Stomach (tissue), 9 donors: ENCODE results near the gene VPS33B. TPM values are rescaled to one million over a fixed set of nuclear protein-coding genes. Genes with fewer than 3 reads are reported as not detected.

ENCODE experiments used
- DNase-seq, 2 donors: peaks; one replicate each; pipeline versions ENCODE4 v3.0.0 to v3.0.0-alpha.2; 2013 to 2019
- H3K27ac ChIP-seq, 5 donors: fragments of 200-600 bp in 4 of 5; sonication (generic) in 4 of 5; one replicate each; pipeline ENCODE4 v1.5.1; 2013 to 2019; ENCODE audit warnings: mild to moderate bottlenecking in 1 of 5, moderate library complexity in 1 of 5
- H3K27me3 ChIP-seq, 3 donors: fragments of 200-600 bp; sonication (generic); one replicate each; pipeline ENCODE4 v1.5.1; 2017 to 2019; ENCODE audit warnings: mixed run types in 1 of 3
- H3K36me3 ChIP-seq, 4 donors: fragments of 200-600 bp; sonication (generic); 1 replicate in 3 of 4; 2 replicates in 1 of 4; pipeline ENCODE4 v1.5.1; 2016 to 2019
- H3K4me1 ChIP-seq, 4 donors: fragments of 200-600 bp; sonication (generic); one replicate each; pipeline ENCODE4 v1.5.1; 2016 to 2019
- H3K4me3 ChIP-seq, 4 donors: fragments of 200-600 bp; sonication (generic) in 3 of 4; one replicate each; pipeline ENCODE4 v1.5.1; 2016 to 2019; ENCODE audit warnings: mild to moderate bottlenecking in 1 of 4
- H3K9me3 ChIP-seq, 4 donors: fragments of 200-600 bp; sonication (generic); one replicate each; pipeline ENCODE4 v1.5.1; 2016 to 2019
- CTCF ChIP-seq, 7 experiments: fragments of 450-650 bp in 4 of 7; fragments of 200-600 bp in 3 of 7; sonication (generic) in 3 of 7; IDR thresholded peaks; one replicate each; pipeline ENCODE4 v1.5.1; 2016 to 2019; ENCODE audit warnings: antibody characterized with exemption in 7 of 7, control low read depth in 2 of 7, mild to moderate bottlenecking in 1 of 7
- EP300 ChIP-seq: sonication (generic); formaldehyde crosslinking; IDR thresholded peaks from one replicate; pipeline ENCODE4 v1.6.1; 2017; ENCODE audit warnings: antibody characterized with exemption
- POLR2A ChIP-seq, 4 donors: fragments of 450-650 bp; IDR thresholded peaks; one replicate each; pipeline ENCODE4 v1.6.1; 2016; ENCODE audit warnings: antibody characterized with exemption in 4 of 4, control low read depth in 2 of 4, mild to moderate bottlenecking in 1 of 4, moderate library complexity in 1 of 4
- POLR2AphosphoS5 ChIP-seq, 3 donors: sonication (generic); formaldehyde crosslinking; IDR thresholded peaks; one replicate each; pipeline ENCODE4 v1.6.1; 2016; ENCODE audit warnings: antibody characterized with exemption in 3 of 3
- WGBS, 5 donors: extraction: QIAGEN DNeasy Blood & Tissue Kit in 3 of 5; methylation state at CpG; one replicate each; pipeline versions ENCODE4 v1.1.5 to v1.1.7; 2013 to 2018; 5-methylcytosine and 5-hydroxymethylcytosine counted together
- intact Hi-C: fragments of 100-400 bp; cut with DNase I; formaldehyde crosslinking; loops from one replicate; pipeline ENCODE4 v1.15.1; 2023; ENCODE audit warnings: low total_unique reads
- polyA plus RNA-seq, 3 donors: library from polyadenylated mRNA; stranded (reverse); fragments of 200-250 nt; gene quantifications; one replicate each; pipeline ENCODE4 v1.2.3, GENCODE V29; 2013
- total RNA-seq, 5 donors: library from RNA; depleted of rRNA; stranded (reverse); fragments of >200 nt; gene quantifications; one replicate each; pipeline versions ENCODE4 v1.1.0 to v1.2.3, GENCODE V29; 2014 to 2016
- donor health status: healthy with polysubstance abuse.
- donor health status: Bipolar disorder and iron deficiency.
- donor health status: healthy.

Gene VPS33B
- total and polyA plus RNA-seq, 8 donors, result 1.2 to 23.2 (median 12.6) TPM

- TF ChIP-seq CTCF (IDR thresholded peaks at IDR 0.05) (peak in 5 of 7 experiments; percentile 51 to 72 (median 59)), POLR2A (IDR thresholded peaks at IDR 0.05) (no peak), POLR2AphosphoS5 (IDR thresholded peaks at IDR 0.05) (peak in 1 of 3 donors; percentile 28), EP300 (no peak)
- peaks cover 4 to 78% (median 10%) of the 10 kb centered on the region in 3 donors for H3K27me3 ChIP-seq
- H3K4me1 ChIP-seq, result peaks cover 0 to 3% (median 0%) of the 10 kb centered on the region in 4 donors
- no peaks in the 10 kb centered on the region for H3K36me3 ChIP-seq
- H3K9me3 ChIP-seq, result no peaks in the 10 kb centered on the region
- no peak overlapping the region for H3K27ac ChIP-seq
- no peak overlapping the region for H3K4me3 ChIP-seq
- intact Hi-C loops, result loop anchor here (5.0 kb wide), 1 partner anchor 212 kb away; no protein-coding TSS in a partner anchor
- 18 to 25% (median 23%) methylated on average over 11 of the region's 11 CpGs for WGBS, 5 donors
- peak; percentile 54 to 84 for DNase-seq
These were observed 33.3 kb upstream of the VPS33B start for GRCh38 chr15:91055548-91056331.

- no peak for TF ChIP-seq EP300
- H3K9me3 ChIP-seq, result no peaks in the 10 kb centered on the region
- no peak overlapping the region for H3K27ac ChIP-seq
- H3K36me3 ChIP-seq, result no peaks in the 10 kb centered on the region
- H3K27me3 ChIP-seq, result peaks cover 4 to 76% (median 10%) of the 10 kb centered on the region in 3 donors
- peaks cover 0 to 7% (median 0%) of the 10 kb centered on the region in 4 donors for H3K4me1 ChIP-seq
- WGBS, 5 donors, result 29 to 56% (median 50%) methylated on average over 2 of the region's 2 CpGs
- DNase-seq, result no peak
- H3K4me3 ChIP-seq, result no peak overlapping the region
- intact Hi-C loops, result loop anchor here (5.0 kb wide), 1 partner anchor 212 kb away; no protein-coding TSS in a partner anchor
These were observed 32.4 kb upstream of the VPS33B start for GRCh38 chr15:91054816-91055215.

- no peak for DNase-seq
- Histone ChIP-seq H3K36me3 (no peaks in the 10 kb centered on the region), H3K4me3 (no peak overlapping the region), H3K27ac (no peak overlapping the region), H3K27me3 (peaks cover 0 to 44% (median under 1%) of the 10 kb centered on the region in 3 donors), H3K4me1 (peaks cover 0 to 11% (median 4%) of the 10 kb centered on the region in 4 donors), H3K9me3 (no peaks in the 10 kb centered on the region)
- intact Hi-C loops, result no loop called here
- TF ChIP-seq POLR2A (IDR thresholded peaks at IDR 0.05), result no peak
- TF ChIP-seq CTCF (IDR thresholded peaks at IDR 0.05), result no peak
- TF ChIP-seq POLR2AphosphoS5 (IDR thresholded peaks at IDR 0.05), result no peak
- no peak for TF ChIP-seq EP300
- 56 to 80% (median 72%) methylated on average over 8 of the region's 8 CpGs for WGBS, 5 donors
These were observed 28.9 kb upstream of the VPS33B start for GRCh38 chr15:91051248-91051647.

GRCh38 chr15:91050128-91050455 is 27.7 kb upstream of the VPS33B start:
- Histone ChIP-seq H3K27ac (no peak overlapping the region), H3K36me3 (no peaks in the 10 kb centered on the region), H3K9me3 (no peaks in the 10 kb centered on the region), H3K4me1 (peaks cover 0 to 8% (median 4%) of the 10 kb centered on the region in 4 donors), H3K27me3 (peaks cover 0 to 32% (median 0%) of the 10 kb centered on the region in 3 donors), H3K4me3 (no peak overlapping the region)
- no peak for DNase-seq
- TF ChIP-seq CTCF (IDR thresholded peaks at IDR 0.05) (no peak), EP300 (no peak), POLR2AphosphoS5 (IDR thresholded peaks at IDR 0.05) (no peak), POLR2A (IDR thresholded peaks at IDR 0.05) (no peak)
- 36 to 58% (median 50%) methylated on average over 4 of the region's 4 CpGs for WGBS, 5 donors
- intact Hi-C loops, result no loop called here
